Glutamatergic neuron (in vitro differentiated cells): Measurements from ENCODE around the gene OR8B12. TPM values are rescaled to one million over a fixed set of nuclear protein-coding genes. Genes with fewer than 3 reads are reported as not detected.

Experiments used
- DNase-seq: peaks from one replicate; pipeline ENCODE4 v3.0.0; 2022
- H3K27ac Mint-ChIP-seq: one replicate; pipeline ENCODE4 v1.8.0; 2020; ENCODE audit warnings: mild to moderate bottlenecking, mixed read lengths, inconsistent platforms; ENCODE audit not compliant: unreplicated experiment
- H3K27me3 Mint-ChIP-seq: one replicate; pipeline ENCODE4 v1.8.0; 2020; ENCODE audit warnings: mild to moderate bottlenecking, moderate library complexity, mixed read lengths, inconsistent platforms; ENCODE audit not compliant: unreplicated experiment
- H3K36me3 Mint-ChIP-seq: one replicate; pipeline ENCODE4 v1.8.0; 2020; ENCODE audit warnings: mild to moderate bottlenecking, mixed read lengths, inconsistent platforms; ENCODE audit not compliant: unreplicated experiment
- H3K4me1 Mint-ChIP-seq: one replicate; pipeline ENCODE4 v1.8.0; 2020; ENCODE audit warnings: mild to moderate bottlenecking, low read depth, mixed read lengths, inconsistent platforms; ENCODE audit not compliant: unreplicated experiment
- H3K4me3 Mint-ChIP-seq: one replicate; pipeline ENCODE4 v1.8.0; 2020; ENCODE audit warnings: mild to moderate bottlenecking, mixed read lengths, inconsistent platforms; ENCODE audit not compliant: unreplicated experiment
- H3K9me3 Mint-ChIP-seq: one replicate; pipeline ENCODE4 v1.8.0; 2020; ENCODE audit warnings: mild to moderate bottlenecking, moderate library complexity, mixed read lengths, inconsistent platforms; ENCODE audit not compliant: unreplicated experiment
- CTCF ChIP-seq: fragments of 200-600 bp; sonication (generic); IDR thresholded peaks from one replicate; pipeline ENCODE4 v1.5.0; 2021; ENCODE audit not compliant: partially characterized antibody, unreplicated experiment
- total RNA-seq: library from RNA; stranded (reverse); fragmentation: NEBNext Ultra II Directional; extraction: Animal tissue kit (Norgen Biotek cat#: 25700); gene quantifications from one replicate; pipeline ENCODE4 v1.2.1, GENCODE V29; 2021; ENCODE audit not compliant: unreplicated experiment

OR8B12 gene
- total RNA-seq, 1 donor from 2014 or later, result not detected

GRCh38 chr11:124551189-124551588 is 7.7 kb upstream of the OR8B12 start:
- Mint-ChIP-seq H3K9me3 (peaks cover 1% of the 10 kb centered on the region), H3K4me1 (no peaks in the 10 kb centered on the region), H3K4me3 (no peak overlapping the region), H3K36me3 (no peaks in the 10 kb centered on the region), H3K27me3 (no peaks in the 10 kb centered on the region), H3K27ac (no peak overlapping the region)
- no peak for DNase-seq
- peak; percentile 31 for TF ChIP-seq CTCF

GRCh38 chr11:124543145-124543544 is 309 bp downstream of the OR8B12 start:
- Mint-ChIP-seq H3K27me3 (no peaks in the 10 kb centered on the region), H3K9me3 (no peaks in the 10 kb centered on the region), H3K4me1 (no peaks in the 10 kb centered on the region), H3K27ac (no peak overlapping the region), H3K4me3 (no peak overlapping the region), H3K36me3 (no peaks in the 10 kb centered on the region)
- DNase-seq, result no peak
- no peak for TF ChIP-seq CTCF

GRCh38 chr11:124541204-124541603 is 2.2 kb downstream of the OR8B12 start:
- Mint-ChIP-seq H3K27ac (no peak overlapping the region), H3K4me3 (no peak overlapping the region), H3K9me3 (no peaks in the 10 kb centered on the region), H3K4me1 (no peaks in the 10 kb centered on the region), H3K36me3 (no peaks in the 10 kb centered on the region), H3K27me3 (no peaks in the 10 kb centered on the region)
- no peak for TF ChIP-seq CTCF
- no peak for DNase-seq

- no peak for TF ChIP-seq CTCF
- no peaks in the 10 kb centered on the region for H3K27me3 Mint-ChIP-seq
- H3K4me1 Mint-ChIP-seq, result no peaks in the 10 kb centered on the region
- no peak overlapping the region for H3K4me3 Mint-ChIP-seq
- H3K36me3 Mint-ChIP-seq, result no peaks in the 10 kb centered on the region
- no peak overlapping the region for H3K27ac Mint-ChIP-seq
- no peak for DNase-seq
- no peaks in the 10 kb centered on the region for H3K9me3 Mint-ChIP-seq
Measured at GRCh38 chr11:124538019-124538418, 5.4 kb downstream of the OR8B12 start.

- no peak for DNase-seq
- Mint-ChIP-seq H3K9me3 (no peaks in the 10 kb centered on the region), H3K36me3 (no peaks in the 10 kb centered on the region), H3K27me3 (no peaks in the 10 kb centered on the region), H3K4me1 (no peaks in the 10 kb centered on the region), H3K27ac (no peak overlapping the region), H3K4me3 (no peak overlapping the region)
- no peak for TF ChIP-seq CTCF
Measured at GRCh38 chr11:124536520-124536919, 6.9 kb downstream of the OR8B12 start.
